ENCODE measurements around the gene ZNF554.
A peak's percentile ranks its signal among the peaks of the same experiment; 100 is the strongest.

DNA sequence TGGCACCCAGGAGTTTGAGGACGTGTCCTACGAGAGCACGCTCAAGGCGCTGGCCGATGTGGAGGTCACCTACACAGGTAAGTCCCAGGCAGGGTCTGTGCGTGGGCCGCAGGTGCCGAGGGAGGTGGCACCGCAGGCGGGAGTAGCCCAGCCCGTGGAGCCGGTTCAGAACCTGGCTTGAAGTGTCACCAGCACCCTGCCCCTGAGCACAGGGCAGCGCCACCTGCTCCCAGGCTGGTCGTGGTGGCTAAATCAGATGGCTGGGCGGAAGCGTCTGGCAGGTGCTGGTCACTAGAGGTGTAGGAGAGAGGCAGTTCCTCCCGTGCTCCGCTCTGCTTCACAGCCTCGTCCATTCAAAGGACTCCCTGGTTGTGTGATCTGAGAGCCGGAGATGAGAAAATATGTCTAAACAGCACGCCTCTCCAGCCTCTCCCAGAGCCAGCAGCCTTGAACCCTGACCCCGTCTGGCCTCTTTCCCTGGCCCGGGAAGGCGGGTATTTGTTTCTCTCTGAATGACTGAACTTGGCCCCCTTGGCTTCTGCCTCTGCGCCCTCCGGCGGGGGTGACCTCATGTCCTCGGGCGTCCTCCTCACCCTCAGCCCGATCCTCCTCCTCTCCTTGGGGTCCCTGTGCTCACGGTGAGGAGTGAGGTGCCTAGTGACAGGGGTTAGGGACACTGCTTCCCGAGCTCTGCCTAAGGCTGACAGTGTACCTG lies 29.0 kb upstream of the ZNF554 start:
- TF ChIP-seq, protein P1, sequence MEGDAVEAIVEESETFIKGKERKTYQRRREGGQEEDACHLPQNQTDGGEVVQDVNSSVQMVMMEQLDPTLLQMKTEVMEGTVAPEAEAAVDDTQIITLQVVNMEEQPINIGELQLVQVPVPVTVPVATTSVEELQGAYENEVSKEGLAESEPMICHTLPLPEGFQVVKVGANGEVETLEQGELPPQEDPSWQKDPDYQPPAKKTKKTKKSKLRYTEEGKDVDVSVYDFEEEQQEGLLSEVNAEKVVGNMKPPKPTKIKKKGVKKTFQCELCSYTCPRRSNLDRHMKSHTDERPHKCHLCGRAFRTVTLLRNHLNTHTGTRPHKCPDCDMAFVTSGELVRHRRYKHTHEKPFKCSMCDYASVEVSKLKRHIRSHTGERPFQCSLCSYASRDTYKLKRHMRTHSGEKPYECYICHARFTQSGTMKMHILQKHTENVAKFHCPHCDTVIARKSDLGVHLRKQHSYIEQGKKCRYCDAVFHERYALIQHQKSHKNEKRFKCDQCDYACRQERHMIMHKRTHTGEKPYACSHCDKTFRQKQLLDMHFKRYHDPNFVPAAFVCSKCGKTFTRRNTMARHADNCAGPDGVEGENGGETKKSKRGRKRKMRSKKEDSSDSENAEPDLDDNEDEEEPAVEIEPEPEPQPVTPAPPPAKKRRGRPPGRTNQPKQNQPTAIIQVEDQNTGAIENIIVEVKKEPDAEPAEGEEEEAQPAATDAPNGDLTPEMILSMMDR (IDR thresholded peaks at IDR 0.05): no peak
- TF ChIP-seq POLR2A (IDR thresholded peaks at IDR 0.05): peak; percentile 26
